Fibroblast of skin of left quadriceps (primary cell): ENCODE data around the gene EYS.
A peak's percentile ranks its signal among the peaks of the same experiment; 100 is the strongest.
"Not testable (repeated sequence)": the region's sequence is repeated elsewhere in the genome, so short reads cannot be mapped to it uniquely, and the experiment has no call there.

ENCODE experiments used
- DNase-seq, 2 experiments: peaks; one replicate each; pipeline ENCODE4 v3.0.0-alpha.2; 2013; ENCODE audit warnings: low read depth in 2 of 2

EYS gene

GRCh38 chr6:63824722-63825121, 1882.3 kb downstream of the EYS start:
- no peak for DNase-seq

- no peak for DNase-seq
Measured at GRCh38 chr6:63821442-63821841, 1885.6 kb downstream of the EYS start.

GRCh38 chr6:63819831-63820230, 1887.2 kb downstream of the EYS start:
- DNase-seq, result no peak

GRCh38 chr6:63817492-63818050, 1889.5 kb downstream of the EYS start:
- DNase-seq, result no peak

- DNase-seq, result no peak
Measured at GRCh38 chr6:63816982-63817436, 1890.0 kb downstream of the EYS start.

GRCh38 chr6:63816401-63816981, 1890.5 kb downstream of the EYS start:
- no peak for DNase-seq

GRCh38 chr6:63814459-63814858, 1892.6 kb downstream of the EYS start:
- no peak for DNase-seq

- DNase-seq, result no peak
Measured at GRCh38 chr6:63813566-63814120, 1893.4 kb downstream of the EYS start.

GRCh38 chr6:63808576-63808975, 1898.5 kb downstream of the EYS start:
- DNase-seq, result no peak

- DNase-seq, result no peak
Measured at GRCh38 chr6:63807056-63807455, 1900.0 kb downstream of the EYS start.

GRCh38 chr6:63806573-63806913, 1900.5 kb downstream of the EYS start:
- DNase-seq, result no peak

GRCh38 chr6:63805808-63806572, 1901.0 kb downstream of the EYS start:
- peak; percentile 75 to 77 for DNase-seq

- no peak for DNase-seq
Measured at GRCh38 chr6:63805345-63805744, 1901.7 kb downstream of the EYS start.

- peak; percentile 83 to 87 for DNase-seq
Measured at GRCh38 chr6:63804381-63804956, 1902.6 kb downstream of the EYS start.

GRCh38 chr6:63803371-63803770, 1903.7 kb downstream of the EYS start:
- DNase-seq, result no peak

- peak in 1 of 2 experiments; percentile 26 for DNase-seq
Measured at GRCh38 chr6:63802606-63803206, 1904.3 kb downstream of the EYS start.

- not testable (repeated sequence) for DNase-seq
Measured at GRCh38 chr6:63800386-63800785, 1906.6 kb downstream of the EYS start.

GRCh38 chr6:63799813-63800212, 1907.2 kb downstream of the EYS start:
- no peak for DNase-seq

GRCh38 chr6:63799313-63799712, 1907.7 kb downstream of the EYS start:
- DNase-seq, result no peak

- DNase-seq, result no peak
Measured at GRCh38 chr6:63798378-63798777, 1908.6 kb downstream of the EYS start.

GRCh38 chr6:63797721-63798120, 1909.3 kb downstream of the EYS start:
- DNase-seq, result no peak

GRCh38 chr6:63795826-63796225, 1911.2 kb downstream of the EYS start:
- no peak for DNase-seq
